KG1 (cell line): ENCODE measurements around the gene ZNF263.

ENCODE experiments used
- DNase-seq: peaks from one replicate; lab custom pipeline; 2025; lab: John Stamatoyannopoulos, UW

The ZNF263 gene

DNA sequence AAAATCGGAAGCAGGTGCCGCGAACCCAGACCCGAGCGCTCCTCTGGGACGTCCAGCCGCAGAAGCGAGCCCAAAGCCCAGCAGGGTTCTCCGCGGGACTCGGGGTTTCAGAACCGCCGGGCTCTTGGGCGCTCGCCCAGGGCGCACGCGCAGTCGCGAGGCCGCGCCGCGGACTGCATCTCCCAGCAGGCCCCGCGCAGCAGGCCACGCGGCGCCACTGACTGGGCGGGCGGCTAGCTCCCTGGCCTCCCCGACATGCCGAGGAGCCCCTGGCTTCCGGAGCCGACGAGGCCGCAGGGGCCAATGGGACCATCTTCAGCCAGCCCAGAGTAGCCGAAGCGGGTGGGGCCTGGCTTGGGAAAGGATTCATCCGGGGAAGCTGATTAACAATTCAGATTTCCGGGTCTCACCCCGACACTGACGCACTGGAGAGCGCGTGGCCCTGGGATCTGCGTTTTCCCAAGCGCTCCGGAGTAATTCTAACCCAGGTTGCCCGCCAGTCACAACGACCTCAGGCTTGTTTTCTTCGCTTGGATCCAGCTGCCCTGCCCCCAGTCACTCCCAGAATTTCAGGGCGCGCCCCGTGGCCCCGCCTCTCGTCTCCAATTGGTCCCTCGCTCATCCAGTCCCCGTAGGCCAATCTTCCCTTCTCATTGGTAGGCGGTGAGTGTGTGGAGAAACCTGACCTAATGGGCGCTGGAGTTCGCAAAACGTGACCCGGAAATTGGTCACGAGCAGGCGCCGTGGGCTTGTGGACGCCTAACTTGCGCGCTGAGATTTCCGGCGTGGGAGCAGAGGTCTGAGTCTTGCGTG is at the start of gene ZNF263:
ZNF263 (plus strand) TSS at position 762 of the 813 bp plus-strand sequence. CDS start 328 bp downstream, outside the sequence.
- DNase-seq: peak; percentile 89

DNA sequence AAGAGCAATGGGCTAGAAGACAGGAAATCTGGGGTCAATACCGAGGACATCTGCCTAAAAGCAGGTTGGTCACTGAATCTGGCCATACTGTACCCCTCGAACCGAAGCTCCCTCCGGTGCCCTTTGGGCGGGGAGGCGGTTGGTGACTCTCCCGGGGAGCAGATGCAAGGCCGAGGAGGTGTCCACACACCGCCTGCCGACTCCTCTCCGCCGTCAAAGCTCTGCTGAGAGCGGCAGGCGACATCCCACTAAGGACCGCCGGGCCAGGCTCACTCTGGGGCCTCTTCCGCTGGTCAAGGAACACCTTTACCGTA is 48.8 kb upstream of the ZNF263 start:
- no peak for DNase-seq

DNA sequence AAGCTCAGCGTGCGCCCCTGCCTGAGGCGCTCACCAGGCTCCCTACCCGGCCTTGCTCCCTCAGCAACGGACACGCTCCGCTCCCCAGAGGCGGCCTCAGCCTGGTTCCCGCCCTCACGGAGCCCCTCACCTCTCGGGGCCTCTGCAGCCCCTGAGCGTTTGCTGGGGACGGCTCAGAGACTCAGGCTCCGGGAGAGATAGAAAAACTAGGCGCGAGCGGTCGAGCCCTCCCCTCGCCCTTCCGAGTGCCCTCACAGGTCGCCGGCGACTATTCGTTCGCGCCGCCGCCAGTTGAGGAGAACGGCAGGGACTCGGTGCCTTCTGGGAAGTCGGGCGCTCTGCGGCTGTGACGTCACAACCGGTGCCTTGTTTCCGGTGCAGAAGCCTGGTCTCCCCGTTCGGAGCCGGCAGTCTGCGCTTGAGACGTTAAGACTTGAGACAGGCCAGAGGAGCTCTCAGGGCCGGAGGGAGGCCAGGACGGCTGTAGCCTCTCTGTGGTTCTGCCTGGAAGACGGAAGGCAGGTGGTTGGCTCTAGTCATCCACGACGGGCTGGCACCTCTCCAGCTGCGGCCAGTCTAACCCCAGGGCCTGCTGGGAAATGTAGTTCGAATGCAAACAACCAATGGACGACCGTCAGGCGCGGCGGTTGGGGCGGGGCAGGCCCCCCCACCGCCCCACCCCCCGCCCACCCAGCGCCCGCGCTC is 48.3 kb upstream of the ZNF263 start, which contains the start of gene ZNF200:
ZNF200 (minus strand) TSS at position 302 of the 705 bp plus-strand sequence. CDS start 1,403 bp downstream, outside the sequence.
- DNase-seq: peak; percentile 89

DNA sequence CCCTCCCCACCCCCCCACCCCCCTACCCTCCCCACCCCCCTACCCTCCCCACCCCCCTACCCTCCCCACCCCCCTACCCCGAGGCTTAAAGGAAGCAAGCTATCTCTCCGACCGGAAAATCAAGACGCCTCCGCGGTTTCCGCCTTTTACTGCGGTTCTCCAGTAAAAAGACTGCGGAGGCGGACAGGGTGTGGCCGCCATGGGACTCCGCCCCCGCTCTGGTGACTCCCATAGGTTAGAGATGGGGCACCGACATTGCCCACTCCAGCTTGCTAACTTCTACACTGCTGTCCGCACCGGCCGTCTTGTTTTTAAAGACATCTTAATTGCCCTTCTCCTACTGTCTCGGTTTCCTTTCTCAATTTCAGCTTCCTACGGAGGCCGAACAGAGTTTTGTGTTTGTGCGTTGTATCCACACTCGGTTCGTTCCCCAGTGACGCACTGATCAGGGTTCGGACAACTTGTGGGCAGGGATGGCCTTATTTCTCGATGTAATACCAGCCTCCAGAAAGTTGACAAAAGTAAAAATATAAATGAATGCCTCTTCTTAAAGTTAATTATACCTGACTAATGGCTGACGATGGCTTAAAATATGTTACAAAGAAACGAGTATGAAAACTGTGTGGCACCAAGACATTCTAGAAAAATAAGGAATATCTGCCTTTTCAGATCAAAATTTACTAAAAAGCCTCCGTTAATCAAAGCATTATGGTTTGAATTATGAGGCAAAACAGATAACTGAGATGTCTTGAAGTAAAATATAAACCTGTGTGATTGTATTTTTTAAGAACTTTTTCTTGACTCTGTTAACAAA is 47.2 kb upstream of the ZNF263 start:
- DNase-seq: no peak

DNA sequence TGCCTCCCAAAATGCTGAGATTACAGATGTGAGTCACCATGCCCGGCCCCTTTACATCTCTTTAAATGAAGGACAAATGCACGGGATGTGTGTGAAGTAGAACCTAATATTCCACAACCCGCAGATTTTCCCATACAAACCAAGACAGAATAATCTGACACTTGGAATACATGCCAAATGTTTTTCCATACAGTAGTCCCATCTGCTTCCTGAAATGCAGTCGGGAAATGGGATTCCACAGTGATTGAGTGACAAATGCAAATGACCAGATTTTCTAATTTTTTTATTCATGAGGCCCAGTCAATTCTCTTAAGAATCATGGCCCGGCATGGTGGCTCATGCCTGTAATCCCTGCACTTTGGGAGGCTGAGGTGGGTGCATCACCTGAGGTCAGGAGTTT is 41.5 kb upstream of the ZNF263 start:
- DNase-seq: no peak

DNA sequence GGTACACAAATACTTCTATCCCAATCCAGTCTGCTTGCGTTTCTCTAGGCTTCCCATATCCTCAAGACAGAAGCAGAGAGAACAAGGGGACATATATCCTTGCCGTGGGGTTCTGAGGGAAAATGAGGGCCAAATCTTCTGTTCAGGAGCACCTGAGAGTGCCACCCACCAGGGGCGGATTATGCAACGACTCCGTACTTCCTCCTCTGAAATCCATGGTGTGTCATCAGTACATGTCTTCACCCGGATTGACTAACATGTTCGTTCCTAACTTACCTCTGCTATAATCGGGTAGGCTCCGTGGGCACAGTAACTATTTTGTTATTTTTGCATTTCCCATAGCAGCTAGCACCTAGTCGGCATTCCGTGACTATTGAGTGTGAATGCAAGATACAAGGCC is 40.6 kb upstream of the ZNF263 start:
- DNase-seq: no peak

DNA sequence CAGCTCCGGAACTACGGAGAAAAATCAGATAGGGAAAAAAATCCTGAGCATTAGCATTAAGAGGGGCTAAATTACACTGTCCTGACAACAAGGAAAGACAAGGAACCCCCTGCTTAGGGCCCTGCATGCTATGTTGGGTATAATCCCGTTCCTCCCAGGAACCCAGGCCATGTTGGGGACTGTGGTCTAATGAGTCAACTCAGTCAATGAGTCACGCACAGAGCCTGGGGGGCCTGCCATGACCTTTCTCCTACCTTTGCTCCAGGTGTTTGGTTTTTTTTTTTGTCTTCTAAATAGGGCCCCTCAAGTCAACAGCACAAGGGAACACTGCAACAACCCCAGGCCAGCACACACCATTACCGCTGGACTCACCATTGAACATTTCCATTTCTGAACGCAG is 39.4 kb upstream of the ZNF263 start:
- DNase-seq: no peak

DNA sequence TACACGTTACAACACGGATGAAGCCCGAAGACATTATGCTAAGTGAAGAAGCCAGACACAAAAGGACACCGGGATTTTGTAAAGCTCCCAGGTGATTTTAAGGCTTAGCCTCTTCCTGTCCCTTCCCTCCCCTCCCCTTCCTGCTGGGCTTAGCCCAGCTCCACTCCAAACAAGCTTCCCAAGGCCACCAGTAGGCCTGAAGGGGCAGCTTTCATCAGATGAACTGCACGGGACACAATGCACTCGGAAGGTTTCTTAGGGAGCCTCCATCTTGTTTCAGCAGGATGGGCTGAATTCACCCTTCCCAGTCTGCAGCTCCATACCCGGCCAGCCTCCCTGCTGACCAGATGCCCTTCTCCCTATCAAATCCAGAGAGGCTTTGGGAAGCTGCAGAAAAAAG is 37.3 kb upstream of the ZNF263 start:
- no peak for DNase-seq

DNA sequence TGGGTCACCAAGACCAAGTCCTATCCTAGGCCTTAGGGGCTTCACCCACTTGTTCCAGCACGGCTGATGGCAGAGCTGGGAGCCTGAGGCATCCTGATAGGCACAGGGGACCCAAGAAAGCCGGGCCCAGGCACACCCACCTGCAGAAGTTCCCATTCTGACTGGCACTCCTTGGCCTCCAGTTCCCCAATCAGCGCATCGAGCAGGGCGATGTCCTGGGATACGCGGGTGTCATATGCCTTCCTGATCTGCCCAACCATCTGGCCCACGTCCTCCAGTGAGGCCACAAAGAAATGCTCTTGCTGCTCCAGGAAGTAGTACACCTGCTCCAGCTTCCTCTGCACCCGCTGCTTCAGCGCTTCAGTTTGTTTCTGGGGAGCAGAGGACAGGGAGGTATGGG is 36.4 kb upstream of the ZNF263 start:
- DNase-seq: no peak

DNA sequence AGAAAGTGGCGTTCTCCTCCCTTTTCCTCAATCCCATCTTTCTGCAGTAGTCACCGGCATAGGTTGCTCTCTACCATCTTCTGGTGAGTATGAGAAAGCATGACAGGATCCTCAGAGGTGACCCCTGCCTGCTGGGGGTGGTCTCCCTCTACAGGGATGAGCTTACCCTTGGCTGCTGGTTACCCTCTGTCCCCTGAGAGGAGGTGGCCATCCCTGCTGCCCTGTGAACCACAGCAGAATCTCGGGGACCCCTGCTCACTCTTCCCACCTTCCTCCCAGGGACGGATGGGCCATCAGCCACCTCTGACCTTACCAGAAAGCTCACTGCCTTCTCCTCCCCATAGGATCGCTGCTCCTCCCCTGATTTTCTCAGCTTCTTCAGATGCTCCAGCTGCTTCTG is 34.7 kb upstream of the ZNF263 start:
- no peak for DNase-seq

DNA sequence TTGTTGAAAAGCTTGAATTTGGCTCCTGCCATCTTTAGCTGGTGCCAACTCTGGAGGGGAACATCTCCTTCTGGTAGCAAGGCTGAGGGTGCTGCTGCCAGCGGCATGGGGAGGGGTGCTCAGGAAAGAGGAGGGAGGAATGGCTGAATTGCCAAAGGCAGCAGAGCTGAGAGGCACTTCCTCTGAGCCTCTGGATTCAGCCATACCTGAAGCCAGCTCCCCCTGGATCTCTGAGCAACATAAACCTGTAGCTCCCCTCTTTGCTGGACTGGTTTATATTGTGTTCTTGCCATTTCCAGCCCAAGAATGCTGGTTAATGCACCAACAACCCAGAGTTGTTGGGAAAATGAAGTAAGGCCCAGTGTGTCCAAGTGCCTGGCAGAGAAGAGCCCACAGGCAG is 34.3 kb upstream of the ZNF263 start:
- DNase-seq: no peak

DNA sequence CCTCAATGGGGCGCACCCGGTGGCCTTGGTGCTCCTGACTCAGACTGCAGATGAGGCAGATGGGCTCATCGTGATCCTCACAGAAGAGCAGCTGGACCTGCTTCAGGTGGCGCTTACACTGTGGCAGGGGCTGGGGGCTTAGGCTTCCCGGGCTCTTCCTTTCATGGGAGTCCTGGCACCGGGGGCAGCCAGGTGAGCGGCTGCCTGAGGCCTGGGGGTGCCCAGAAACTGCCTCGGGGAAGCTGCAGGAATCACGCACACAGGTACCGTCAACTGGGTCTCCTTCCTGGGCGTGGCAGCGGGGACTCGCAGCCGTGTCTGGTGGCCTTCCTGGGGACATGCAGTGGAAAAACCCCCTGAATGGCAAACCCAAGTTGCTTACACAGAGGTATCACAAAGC is 33.8 kb upstream of the ZNF263 start:
- DNase-seq: no peak

DNA sequence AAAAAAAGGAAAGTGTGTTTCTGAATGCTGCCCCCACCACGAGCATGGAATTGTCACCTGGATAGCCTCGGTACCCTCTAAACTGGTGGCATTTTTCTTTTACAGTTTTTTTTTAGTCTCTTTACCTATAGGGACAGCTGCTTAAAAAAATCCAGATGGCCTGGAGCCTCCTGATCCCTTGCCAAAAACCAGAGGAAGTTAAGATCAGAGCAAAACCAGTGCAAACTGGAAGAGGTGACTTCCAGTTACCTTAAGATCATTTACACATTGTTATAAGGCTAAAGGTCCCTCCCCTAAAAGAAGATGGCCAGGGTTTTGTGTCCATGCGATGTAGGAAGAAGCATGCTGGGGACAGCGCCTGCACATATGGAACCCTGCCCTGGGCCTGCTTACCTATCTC is 30.3 kb upstream of the ZNF263 start:
- no peak for DNase-seq

DNA sequence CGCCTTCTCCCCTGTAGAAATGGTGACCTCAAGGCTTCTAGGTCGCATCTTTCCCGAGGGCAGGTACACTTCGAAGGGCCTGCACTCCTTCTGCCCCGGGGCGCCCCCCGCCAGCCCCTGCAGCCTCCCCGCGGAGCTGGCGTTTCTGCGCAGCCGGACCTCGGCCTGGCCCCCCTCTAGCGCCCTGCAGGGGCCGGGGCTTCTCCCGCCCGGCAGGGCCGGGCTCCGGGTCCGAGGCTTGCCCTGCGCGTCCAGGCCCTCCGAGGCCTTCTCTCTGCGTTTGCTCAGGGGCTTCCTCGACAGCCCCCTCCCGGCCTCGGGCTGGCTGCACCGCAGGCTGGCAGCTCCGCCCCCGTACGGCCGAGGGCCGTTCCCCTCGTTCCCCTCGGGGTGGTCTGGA is 29.0 kb upstream of the ZNF263 start:
- DNase-seq: no peak

DNA sequence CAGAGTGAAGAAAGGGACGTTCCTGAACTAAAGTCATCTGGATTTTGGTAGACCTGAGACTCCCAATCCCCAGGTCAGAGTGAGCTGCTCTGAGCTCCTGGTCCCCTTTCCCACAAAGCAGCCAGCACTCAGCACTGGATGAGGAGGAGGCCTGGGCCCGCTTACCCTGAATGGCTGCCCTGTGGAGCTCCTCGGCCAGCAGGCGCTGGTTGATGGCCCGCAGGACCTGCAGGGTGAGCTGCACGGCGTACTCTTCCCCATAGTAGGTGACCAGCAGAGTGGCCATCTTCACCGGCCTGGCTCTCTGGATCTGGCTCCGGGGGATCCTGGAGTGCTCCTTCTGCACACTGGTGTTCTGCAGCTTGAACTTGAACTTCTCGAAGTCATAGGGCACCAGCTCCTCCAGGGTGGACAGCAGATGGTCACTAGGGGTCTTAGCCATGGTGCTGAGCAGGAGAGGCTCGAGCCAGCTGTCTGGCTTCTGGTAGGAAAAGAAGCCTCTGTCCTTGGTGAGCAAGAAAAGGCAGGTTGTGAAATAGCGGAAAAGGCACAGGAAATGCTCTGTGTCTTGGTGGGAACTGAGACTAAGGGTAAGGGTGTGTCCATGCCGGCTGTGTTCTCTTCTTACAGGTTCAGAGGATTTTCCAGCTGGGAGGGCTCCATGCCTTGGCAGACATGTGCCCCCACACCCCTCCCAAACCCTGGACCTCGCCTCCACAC is 27.0 kb upstream of the ZNF263 start, which contains the start of gene MEFV:
MEFV (minus strand) TSS at position 488 of the 720 bp plus-strand sequence; CDS start at position 442, 46 bp downstream.
- no peak for DNase-seq

DNA sequence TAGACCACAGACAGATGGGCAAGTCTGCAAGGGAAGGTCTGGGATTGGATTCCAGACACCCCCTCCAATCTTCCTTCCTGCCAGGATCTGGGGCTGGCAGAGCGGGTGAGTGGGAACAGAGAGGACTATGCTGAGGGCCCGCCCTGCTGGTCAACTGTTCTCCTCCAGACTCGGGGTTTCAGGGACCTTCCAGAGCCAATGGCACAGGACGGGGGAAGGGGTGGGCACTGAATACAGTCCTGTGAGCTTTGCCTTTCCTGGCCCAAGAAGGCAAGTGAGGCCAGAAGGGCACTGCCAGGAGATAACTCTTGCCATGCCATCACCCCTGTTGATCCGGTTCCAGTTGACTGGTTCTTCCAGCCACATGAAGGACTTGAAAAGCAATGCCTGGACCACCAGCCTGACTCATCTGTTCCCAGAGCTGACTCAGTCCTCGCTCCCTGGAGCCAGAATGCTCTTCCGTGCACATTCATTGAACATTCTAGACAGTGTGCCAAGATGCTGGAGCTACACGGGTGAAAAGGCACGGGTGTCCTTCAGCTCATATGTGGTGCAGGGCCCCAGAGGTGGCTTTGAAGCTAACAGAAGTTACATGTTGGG is 26.3 kb upstream of the ZNF263 start:
- DNase-seq: no peak

DNA sequence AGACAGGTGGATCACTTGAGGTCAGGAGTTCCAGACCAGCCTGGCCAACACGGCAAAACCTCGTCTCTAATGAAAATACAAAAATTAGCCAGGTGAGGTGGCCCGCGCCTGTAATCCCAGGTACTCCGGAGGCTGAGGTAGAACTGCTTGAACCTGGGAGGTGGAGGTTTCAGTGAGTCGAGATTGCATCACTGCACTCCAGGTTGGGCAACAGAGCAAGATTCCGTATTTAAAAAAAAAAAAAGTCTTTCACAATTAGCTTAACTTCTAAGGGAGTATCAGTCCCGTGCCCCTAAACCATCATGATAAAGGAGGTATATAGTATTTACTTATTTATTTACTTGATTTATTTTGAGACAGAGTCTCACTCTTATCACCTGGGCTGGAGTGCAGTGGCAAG is 23.5 kb upstream of the ZNF263 start:
- no peak for DNase-seq

DNA sequence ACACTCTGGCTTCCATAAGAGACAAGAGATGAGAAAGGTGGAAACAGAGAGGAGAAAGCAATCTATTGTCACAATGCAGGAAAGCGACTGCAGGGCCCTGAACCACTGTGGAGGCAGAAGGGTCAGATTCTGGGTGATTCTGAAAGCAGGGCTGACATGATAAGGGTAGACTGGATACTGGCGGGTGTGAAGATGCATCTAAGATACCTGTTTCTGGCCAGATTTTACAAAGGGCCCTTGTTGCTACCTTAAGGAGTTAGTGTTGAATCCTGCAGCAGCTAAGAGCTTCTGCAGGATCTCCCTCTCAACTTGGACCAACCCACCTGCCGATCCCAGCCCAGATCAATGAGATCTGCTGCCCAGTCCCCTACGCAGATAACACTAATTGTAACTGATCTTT is 20.8 kb upstream of the ZNF263 start:
- DNase-seq: no peak

DNA sequence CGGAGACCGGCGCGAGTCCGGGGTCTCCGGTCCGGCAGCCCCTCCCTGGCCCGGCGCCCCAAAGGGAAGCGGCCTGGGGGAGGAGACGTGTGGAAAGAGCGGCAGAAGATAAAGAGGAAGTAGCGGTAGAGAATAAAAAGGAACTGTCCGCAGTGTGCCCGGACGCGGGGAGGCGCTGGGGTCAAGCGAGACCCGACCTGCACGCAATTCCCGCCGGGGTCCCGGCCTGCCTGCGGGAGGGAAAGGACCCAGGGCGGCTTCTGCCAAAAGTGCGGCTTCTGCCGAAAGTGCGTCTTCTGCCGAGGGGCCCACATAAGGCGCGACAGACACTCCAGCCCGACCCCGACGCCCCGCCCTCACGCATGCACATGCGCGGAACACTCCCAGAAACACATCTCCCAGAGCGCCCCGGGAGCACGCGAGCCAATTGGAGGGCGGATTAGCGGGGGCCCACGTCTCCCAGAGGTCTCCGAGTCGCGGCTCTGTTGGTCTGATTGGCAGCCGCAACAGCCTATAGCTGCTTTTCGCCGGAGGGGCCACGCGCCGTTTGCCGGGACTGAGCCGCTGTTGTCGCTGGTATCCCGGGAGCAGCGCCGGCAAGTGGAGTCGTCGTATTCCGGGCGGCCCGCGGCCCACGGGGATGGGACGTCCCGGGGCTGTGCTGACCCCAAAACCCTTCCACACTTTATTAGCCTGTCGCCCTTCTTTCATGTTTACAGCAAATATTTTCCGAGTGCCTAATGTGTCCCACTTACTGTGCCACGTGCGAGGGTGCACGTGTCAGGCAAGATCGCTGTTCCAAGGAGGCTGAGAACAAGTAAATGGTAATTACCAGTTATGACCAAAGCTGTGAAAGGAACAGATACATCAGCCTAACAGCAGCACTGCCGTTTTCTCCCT is 18.9 kb upstream of the ZNF263 start:
- peak; percentile 97 for DNase-seq

DNA sequence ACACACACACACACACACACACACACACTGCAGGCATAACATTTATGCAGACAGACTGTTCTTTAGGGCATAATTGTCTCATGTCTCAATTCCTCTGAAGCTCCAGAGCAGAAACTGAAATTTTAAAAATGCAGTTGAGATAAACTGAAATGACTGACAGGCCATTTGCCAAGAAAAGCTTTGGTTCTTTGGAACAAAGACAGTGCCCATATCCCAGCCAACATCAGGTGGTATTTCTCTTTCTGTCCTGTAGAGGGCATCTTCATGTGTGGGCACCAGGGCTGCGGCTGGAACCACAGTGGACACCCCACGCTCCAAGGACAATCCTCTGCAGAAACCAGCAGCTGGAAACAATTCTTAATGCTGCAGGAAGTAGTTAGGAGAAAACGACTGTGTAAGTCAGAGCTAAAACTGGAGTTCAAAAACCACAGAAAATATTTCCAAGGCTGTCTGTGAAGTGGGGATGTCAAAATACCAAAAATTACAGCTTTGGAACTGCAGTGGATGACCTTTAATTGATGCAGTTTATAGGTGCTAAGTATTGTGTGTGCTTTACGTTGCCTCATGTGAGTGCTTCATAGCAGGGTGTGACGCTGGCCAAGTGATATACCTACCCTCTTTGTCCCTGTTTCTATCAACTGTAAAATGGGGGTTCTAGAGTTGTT is 16.3 kb upstream of the ZNF263 start:
- no peak for DNase-seq
